Muscle of back (tissue), 13 donors: Measurements from ENCODE around the gene GIPC1. TPM values are rescaled to one million over a fixed set of nuclear protein-coding genes. Genes with fewer than 3 reads are reported as not detected.
"Not testable (repeated sequence)": the region's sequence is repeated elsewhere in the genome, so short reads cannot be mapped to it uniquely, and the experiment has no call there.

Source experiments
- DNase-seq, 3 donors: peaks; one replicate each; pipeline versions ENCODE4 v3.0.0 to v3.0.0-alpha.2; 2013
- long read RNA-seq, 9 donors: transcript quantifications; one replicate each; lab custom pipeline, GENCODE V29; 2026
- polyA plus RNA-seq, 10 donors: library from polyadenylated mRNA; unstranded; fragments of 120-200 nt; gene quantifications; one replicate each; pipeline ENCODE4 v1.2.1, GENCODE V29; 2013; ENCODE audit not compliant: insufficient read length in 10 of 10

Gene GIPC1
- 10 to 100 TPM; 32.6 to 57.8 (median 40.7) TPM for polyA plus RNA-seq
- long read RNA-seq, donor 1, transcript GIPC1-205 (8 exons, 1,386 nt): major isoform, 5 of 11 reads
- long read RNA-seq, donor 1, partial matches to known transcripts: 0 of 11 reads
- long read RNA-seq, donor 1, other reads (novel, unspliced or antisense): 0 of 11 reads
- long read RNA-seq, donor 2, transcript GIPC1-203 (9 exons, 1,926 nt): major isoform, 5 of 11 reads
- long read RNA-seq, donor 2, partial matches to known transcripts: 0 of 11 reads
- long read RNA-seq, donor 2, other reads (novel, unspliced or antisense): 0 of 11 reads
- long read RNA-seq, donor 3: 0 reads
- long read RNA-seq, donor 4, transcript GIPC1-203 (9 exons, 1,926 nt): major isoform, 6 of 16 reads
- long read RNA-seq, donor 4, partial matches to known transcripts: 0 of 16 reads
- long read RNA-seq, donor 4, other reads (novel, unspliced or antisense): 0 of 16 reads
- long read RNA-seq, donor 5, transcript GIPC1-203 (9 exons, 1,926 nt): major isoform, 6 of 12 reads
- long read RNA-seq, donor 5, partial matches to known transcripts: 0 of 12 reads
- long read RNA-seq, donor 5, other reads (novel, unspliced or antisense): 0 of 12 reads
- long read RNA-seq, donor 6, transcript GIPC1-203 (9 exons, 1,926 nt): major isoform, 6 of 11 reads
- long read RNA-seq, donor 6, transcript GIPC1-205 (8 exons, 1,386 nt): minor isoform, 5 of 11 reads
- long read RNA-seq, donor 6, partial matches to known transcripts: 0 of 11 reads
- long read RNA-seq, donor 6, other reads (novel, unspliced or antisense): 0 of 11 reads
- long read RNA-seq, donor 7, transcript GIPC1-205 (8 exons, 1,386 nt): minor isoform, 5 of 16 reads
- long read RNA-seq, donor 7, transcript GIPC1-203 (9 exons, 1,926 nt): major isoform, 11 of 16 reads
- long read RNA-seq, donor 7, partial matches to known transcripts: 0 of 16 reads
- long read RNA-seq, donor 7, other reads (novel, unspliced or antisense): 0 of 16 reads
- long read RNA-seq, donor 8, transcript GIPC1-203 (9 exons, 1,926 nt): major isoform, 9 of 16 reads
- long read RNA-seq, donor 8, partial matches to known transcripts: 0 of 16 reads
- long read RNA-seq, donor 8, other reads (novel, unspliced or antisense): 0 of 16 reads
- long read RNA-seq, donor 9, partial matches to known transcripts: 0 of 1 reads
- long read RNA-seq, donor 9, other reads (novel, unspliced or antisense): 0 of 1 reads

DNA sequence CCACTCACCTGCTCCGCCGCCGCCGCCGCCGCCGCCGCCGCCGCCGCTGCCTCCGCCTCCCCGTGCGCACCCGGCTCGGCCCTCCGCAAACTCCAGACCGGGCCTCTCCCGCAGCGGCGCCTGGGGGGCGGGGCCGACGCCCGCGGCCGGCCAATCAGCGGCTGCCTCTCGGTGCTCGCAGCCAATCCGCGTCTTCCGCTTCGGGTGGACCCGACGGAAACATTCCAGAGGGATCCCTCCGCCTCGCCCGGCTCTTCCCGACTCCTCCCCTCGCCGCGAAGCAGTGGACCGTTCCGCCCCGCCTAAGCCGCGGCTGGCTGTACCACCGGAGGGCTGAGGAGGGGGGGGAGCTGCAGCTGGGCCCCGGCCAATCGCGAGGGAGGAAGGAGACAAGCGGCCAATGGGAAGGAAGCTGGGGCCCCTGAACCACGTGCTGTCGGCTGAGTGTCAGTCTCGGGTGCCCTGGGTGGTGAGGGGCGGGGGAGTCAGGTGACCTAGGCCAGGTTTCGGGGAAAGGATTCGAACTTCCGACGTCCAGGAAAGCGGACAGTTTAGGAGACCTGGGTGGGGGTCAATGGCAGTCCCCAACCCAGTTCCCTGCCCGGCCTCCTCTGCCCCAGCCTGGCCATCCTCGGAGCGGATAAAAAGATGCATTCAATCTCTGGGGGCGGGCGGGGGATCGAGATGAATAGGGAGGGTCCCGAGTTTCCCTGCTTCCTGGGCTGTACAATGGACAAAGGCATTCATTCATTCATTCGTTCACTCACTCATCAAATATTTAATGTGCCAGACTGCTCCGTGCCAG is at the start of gene GIPC1:
GIPC1 (minus strand) TSS at position 99 of the 805 bp plus-strand sequence. CDS start 13,151 bp downstream, outside the sequence.
- DNase-seq: peak; percentile 98 to 99 (median 98)

- no peak for DNase-seq
Measured at GRCh38 chr19:14545716-14546082, 49.8 kb upstream of the GIPC1 start.

GRCh38 chr19:14544977-14545715 is 49.2 kb upstream of the GIPC1 start:
- DNase-seq: peak; percentile 75 to 83 (median 79)

GRCh38 chr19:14544047-14544446 is 48.1 kb upstream of the GIPC1 start:
- no peak for DNase-seq

GRCh38 chr19:14542711-14543328 is 46.9 kb upstream of the GIPC1 start:
- DNase-seq: peak in 1 of 3 donors; percentile 79

DNA sequence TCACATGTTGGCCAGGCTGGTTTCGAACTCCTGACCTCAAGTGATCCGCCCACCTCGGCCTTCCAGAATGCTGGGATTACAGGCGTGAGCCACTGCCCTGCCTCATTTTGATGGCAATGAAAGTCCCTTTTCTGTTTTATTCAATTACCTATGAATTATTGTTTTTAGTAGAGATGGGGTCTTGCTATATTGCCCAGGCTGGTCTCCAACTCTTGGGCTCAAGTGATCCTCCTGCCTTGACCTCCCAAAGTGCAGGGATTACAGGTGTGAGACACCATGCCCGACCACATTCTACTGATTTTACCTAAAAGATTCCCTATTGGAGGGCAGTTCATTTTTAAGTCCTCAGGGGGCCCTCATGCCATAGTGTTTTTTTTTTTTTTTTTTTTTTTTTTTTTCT is 46.1 kb upstream of the GIPC1 start:
- DNase-seq: not testable (repeated sequence)

GRCh38 chr19:14540741-14541525 is 45.0 kb upstream of the GIPC1 start:
- DNase-seq: no peak

- DNase-seq: peak in 1 of 3 donors; percentile 45
Measured at GRCh38 chr19:14536926-14537692, 41.2 kb upstream of the GIPC1 start.

GRCh38 chr19:14533450-14533849 is 37.5 kb upstream of the GIPC1 start:
- DNase-seq: no peak

DNA sequence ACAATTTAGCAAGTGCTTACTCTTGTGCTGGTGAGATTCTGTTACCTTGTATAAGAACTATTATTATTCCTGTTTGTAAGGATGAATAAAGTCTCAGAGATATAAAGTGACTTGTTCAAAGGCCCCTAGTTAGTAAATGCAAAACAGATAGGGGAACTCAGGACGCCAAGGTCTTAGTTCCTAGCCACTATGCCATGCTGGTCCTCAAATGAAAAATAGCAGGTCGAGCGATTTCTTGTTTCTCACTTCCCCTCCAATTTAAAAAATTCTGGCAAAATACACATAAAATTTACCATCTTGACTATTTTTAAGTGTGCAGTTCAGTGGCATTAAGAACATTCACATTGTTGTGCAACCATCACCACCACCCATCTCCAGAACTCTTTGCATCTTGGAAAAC is 34.6 kb upstream of the GIPC1 start:
- DNase-seq: no peak

DNA sequence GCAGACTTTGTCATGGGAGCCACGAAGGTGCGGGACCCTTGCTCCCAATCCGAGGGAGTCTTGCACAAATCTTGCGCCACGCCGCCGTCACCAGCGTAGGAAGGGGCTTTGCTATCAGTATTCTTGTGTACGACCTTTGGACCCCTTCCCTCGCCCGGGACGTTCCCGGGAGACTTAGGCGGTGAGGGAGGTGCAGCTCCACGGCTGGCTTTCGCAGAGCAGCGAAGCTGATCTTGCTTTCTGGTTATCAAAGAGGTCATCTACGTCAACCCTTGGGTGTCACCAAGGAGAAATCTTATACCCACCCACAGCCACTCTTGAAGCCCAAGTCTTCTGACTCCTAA is 34.0 kb upstream of the GIPC1 start:
- no peak for DNase-seq

GRCh38 chr19:14529254-14530004 is 33.5 kb upstream of the GIPC1 start, which contains the start of gene TECR:
Gene TECR, plus strand, starts transcription at chr19:14529594. Its CDS starts 103 bp downstream, at chr19:14529697.
- DNase-seq: peak; percentile 100

GRCh38 chr19:14528419-14529253 is 32.7 kb upstream of the GIPC1 start:
- no peak for DNase-seq

- DNase-seq: no peak
Measured at GRCh38 chr19:14526423-14526822, 30.5 kb upstream of the GIPC1 start.

GRCh38 chr19:14525729-14526128 is 29.8 kb upstream of the GIPC1 start:
- DNase-seq: no peak

DNA sequence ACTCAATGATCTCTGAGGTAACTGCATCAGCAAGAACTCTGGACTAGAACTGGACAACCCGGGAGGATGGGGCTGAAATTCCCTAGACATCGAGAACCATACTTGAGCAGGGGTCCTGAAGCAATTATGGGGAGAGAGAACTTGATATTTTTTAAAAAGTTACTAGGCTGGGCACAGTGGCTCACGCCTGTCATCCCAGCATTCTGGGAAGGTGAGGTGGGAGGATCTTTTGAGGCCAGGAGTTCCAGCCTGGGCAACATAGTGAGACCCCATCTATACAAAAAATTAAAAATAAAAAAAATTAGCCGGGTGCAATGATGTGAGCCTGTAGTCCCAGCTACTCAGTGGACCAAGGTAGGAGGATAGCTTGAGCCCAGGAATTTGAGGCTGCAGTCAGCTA is 24.6 kb upstream of the GIPC1 start:
- no peak for DNase-seq
